A549 treated with AZD9567 at 1 μM for 4 hours (cell line): ENCODE results near the gene ZNF470. TPM values are rescaled to one million over a fixed set of nuclear protein-coding genes. Genes with fewer than 3 reads are reported as not detected.

ENCODE experiments used
- total RNA-seq: library from RNA; stranded (reverse); fragments of 200-300 nt; extraction: Qiagen RNA extraction; gene quantifications from 5 replicates; pipeline ENCODE4 v1.2.3, GENCODE V29; 2022; ENCODE audit not compliant: insufficient read depth

The ZNF470 gene
- 1.2 to 2.0 TPM (median 1.7 TPM) in 5 replicates for total RNA-seq

DNA sequence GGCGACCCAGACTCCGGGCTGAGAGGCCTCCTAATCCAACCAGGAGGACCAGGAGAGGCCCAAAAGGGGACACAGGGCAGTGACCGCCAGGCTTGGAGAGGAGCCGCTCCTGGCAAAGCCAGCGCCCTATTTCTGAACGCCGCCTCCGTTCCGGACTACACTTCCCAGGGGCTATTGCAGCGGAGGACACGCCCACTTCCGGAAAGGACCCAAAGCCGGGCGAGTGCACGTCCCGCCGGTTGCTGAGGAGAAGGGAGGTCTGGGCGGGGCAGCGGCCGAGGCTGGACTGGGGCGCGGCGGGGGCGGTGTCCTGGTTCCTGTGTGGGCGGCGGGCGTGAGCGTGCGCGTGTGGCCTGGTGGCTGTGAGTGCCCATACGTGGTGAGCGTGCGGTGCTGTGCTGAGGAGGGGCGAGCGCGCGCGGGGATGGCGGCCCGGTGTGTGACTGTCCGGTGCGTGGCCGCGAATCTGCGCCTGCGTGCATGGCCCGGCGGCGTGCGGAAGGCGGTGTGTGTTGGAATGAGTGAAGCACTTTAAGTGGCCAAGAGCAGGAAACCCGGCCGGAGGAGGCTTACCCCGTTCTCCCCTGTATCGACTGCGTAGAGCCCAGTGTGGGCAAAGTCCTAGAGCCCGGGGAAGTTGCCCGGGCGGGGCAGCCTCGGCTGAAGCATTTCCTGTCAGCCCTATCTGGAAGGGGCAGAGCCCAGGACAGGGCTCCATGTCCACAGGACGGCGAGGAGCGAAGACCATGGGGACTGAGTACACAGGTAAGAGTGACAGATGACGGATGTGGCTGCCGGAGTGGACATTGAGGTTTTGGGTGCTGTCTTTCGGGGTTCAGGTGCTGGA is at the start of gene ZNF470:
ZNF470 (plus strand) TSS at position 195 of the 847 bp plus-strand sequence. CDS start 2,844 bp downstream, outside the sequence.

GRCh38 chr19:56538761-56539263 is 28.5 kb upstream of the ZNF470 start, which contains the start of gene ZFP28:
ZFP28 (plus strand) TSS chr19:56538948; CDS start chr19:56539019, 71 bp downstream.

GRCh38 chr19:56594783-56595547 is 27.7 kb downstream of the ZNF470 start, which contains the start of gene ZNF71:
ZNF71 (plus strand) TSS chr19:56595302; CDS start chr19:56601559, 6,257 bp downstream.

Other genes starting within 250 kb of the ZNF470 start
- gene ZNF582, start 173.9 kb upstream of the ZNF470 start, total RNA-seq: 0.78 to 1.7 TPM (median 1.2 TPM) in 4 of 5 replicates, not detected in the other
- 1.1 to 2.2 TPM (median 1.7 TPM) in 5 replicates for gene ZNF583, start 163.1 kb upstream of the ZNF470 start, total RNA-seq
- gene ZNF667, start 90.1 kb upstream of the ZNF470 start, total RNA-seq: not detected in 5 replicates
- gene ZNF471, start 59.6 kb upstream of the ZNF470 start, total RNA-seq: 0.02 to 0.17 TPM (median 0.04 TPM) in 4 of 5 replicates, not detected in the other
- 2.5 to 4.2 TPM (median 3.8 TPM) in 5 replicates for gene ZFP28, start 28.5 kb upstream of the ZNF470 start, total RNA-seq
- gene ZNF71, start 27.8 kb downstream of the ZNF470 start, total RNA-seq: 10.5 to 12.5 TPM (median 11.6 TPM) in 5 replicates
- gene SMIM17, start 75.7 kb downstream of the ZNF470 start, total RNA-seq: 0.11 to 0.22 TPM (median 0.13 TPM) in 4 of 5 replicates, not detected in the other
- not detected in 5 replicates for gene ZNF835, start 104.3 kb downstream of the ZNF470 start, total RNA-seq